PC-3 (cell line): Measurements from ENCODE around the gene STXBP6. TPM values are rescaled to one million over a fixed set of nuclear protein-coding genes. Genes with fewer than 3 reads are reported as not detected.

Experiments
- ATAC-seq: fragments of 200-7000 bp; cut with Tn5 transposase; 2 replicates; pipeline ENCODE4 v1.9.1; 2020; ENCODE audit warnings: mild to moderate bottlenecking, moderate library complexity
- BruUV-seq: library from RNA; stranded (reverse); fragments of 400-500 nt; replicated peaks from 2 replicates; lab custom pipeline; 2021; lab: Mats Ljungman, UMichigan
- CTCF ChIA-PET: fragments of 300-600 bp; sonication (Branson Sonifier 250); formaldehyde crosslinking; loops from one replicate; lab custom pipeline; 2022; ENCODE audit warnings: antibody characterized with exemption; lab: Charles Lee
- POLR2A ChIA-PET: fragments of 300-600 bp; sonication (Branson Sonifier 250); formaldehyde crosslinking; loops from one replicate; lab custom pipeline; 2022; ENCODE audit warnings: antibody characterized with exemption; ENCODE audit not compliant: unreplicated experiment; lab: Charles Lee
- DNase-seq: peaks from one replicate; pipeline ENCODE4 v3.0.0-alpha.2; 2015
- H2AFZ ChIP-seq: fragments of 300-600 bp; sonication (generic); 2 replicates; pipeline ENCODE4 v1.6.0; 2016; ENCODE audit warnings: antibody characterized with exemption, low read length
- H3F3A ChIP-seq: fragments of 300-600 bp; sonication (generic); one replicate; pipeline ENCODE4 v1.6.0; 2017; ENCODE audit warnings: antibody characterized with exemption, low read length, control low read depth, mild to moderate bottlenecking; ENCODE audit not compliant: unreplicated experiment
- H3K27ac ChIP-seq: fragments of 300-600 bp; sonication (generic); 2 replicates; pipeline ENCODE4 v1.5.1; 2016; ENCODE audit warnings: mild to moderate bottlenecking, low read length
- H3K27me3 ChIP-seq: fragments of 300-600 bp; sonication (generic); 2 replicates; pipeline ENCODE4 v1.6.1; 2016; ENCODE audit warnings: low read length, mixed read lengths
- H3K36me3 ChIP-seq: fragments of 300-600 bp; sonication (generic); 2 replicates; pipeline ENCODE4 v1.6.1; 2016; ENCODE audit warnings: low read depth, mixed run types, low read length, mixed read lengths
- H3K4me1 ChIP-seq: fragments of 300-600 bp; sonication (generic); 2 replicates; pipeline ENCODE4 v1.5.1; 2016; ENCODE audit warnings: low read length; ENCODE audit not compliant: insufficient read depth
- H3K4me2 ChIP-seq: fragments of 300-600 bp; sonication (generic); 2 replicates; pipeline ENCODE4 v1.6.0; 2016; ENCODE audit warnings: low read length
- H3K4me3 ChIP-seq: fragments of 300-600 bp; sonication (generic); 2 replicates; pipeline ENCODE4 v1.5.1; 2016; ENCODE audit warnings: mild to moderate bottlenecking, low read length, mixed read lengths
- H3K79me2 ChIP-seq: fragments of 300-600 bp; sonication (generic); 2 replicates; pipeline ENCODE4 v1.6.1; 2017; ENCODE audit warnings: low read length, mixed read lengths
- H3K9ac ChIP-seq: fragments of 300-600 bp; sonication (generic); 2 replicates; pipeline ENCODE4 v1.6.0; 2016; ENCODE audit warnings: mild to moderate bottlenecking, low read length
- H3K9me2 ChIP-seq: fragments of 300-600 bp; sonication (generic); replicated peaks from 2 replicates; pipeline ENCODE4 v1.6.1; 2016; ENCODE audit warnings: mixed run types, low read length, mixed read lengths
- H3K9me3 ChIP-seq: fragments of 300-600 bp; sonication (generic); 2 replicates; pipeline ENCODE4 v1.6.1; 2016; ENCODE audit warnings: low read length, mixed read lengths
- H4K20me1 ChIP-seq: fragments of 300-600 bp; sonication (generic); 2 replicates; pipeline ENCODE4 v1.6.1; 2016; ENCODE audit warnings: low read length, mixed read lengths
- EZH2 ChIP-seq: fragments of 300-600 bp; sonication (generic); IDR thresholded peaks from one replicate; pipeline ENCODE4 v1.6.1; 2017; ENCODE audit warnings: antibody characterized with exemption, mild to moderate bottlenecking, low read length; ENCODE audit not compliant: unreplicated experiment
- EZH2phosphoT487 ChIP-seq: fragments of 300-600 bp; sonication (generic); IDR thresholded peaks from 2 replicates; pipeline ENCODE4 v1.6.1; 2018; ENCODE audit warnings: mild to moderate bottlenecking, antibody characterized with exemption, low read length, borderline replicate concordance
- intact Hi-C: fragments of 100-400 bp; cut with micrococcal nuclease; formaldehyde crosslinking; loops from 2 replicates; pipeline ENCODE4 v1.9.0; 2023
- total RNA-seq: library from RNA; depleted of rRNA; stranded (reverse); fragments of >200 nt; gene quantifications from 2 replicates; pipeline ENCODE4 v1.2.3, GENCODE V29; 2014
- TF ChIP-seq, protein P1 (sequence below): fragments of 300-600 bp; sonication (generic); conservative IDR thresholded peaks from 2 replicates; pipeline ENCODE4 v1.5.1; 2017; ENCODE audit warnings: antibody characterized with exemption, low read depth, mild to moderate bottlenecking, low read length

The STXBP6 gene
- total RNA-seq, 1 experiment from 2014 or later: 0.40 TPM

GRCh38 chr14:24875991-24876878 is 173.7 kb downstream of the STXBP6 start:
- TF ChIP-seq EZH2 (no peak), EZH2phosphoT487 (no peak)
- TF ChIP-seq, protein P1, sequence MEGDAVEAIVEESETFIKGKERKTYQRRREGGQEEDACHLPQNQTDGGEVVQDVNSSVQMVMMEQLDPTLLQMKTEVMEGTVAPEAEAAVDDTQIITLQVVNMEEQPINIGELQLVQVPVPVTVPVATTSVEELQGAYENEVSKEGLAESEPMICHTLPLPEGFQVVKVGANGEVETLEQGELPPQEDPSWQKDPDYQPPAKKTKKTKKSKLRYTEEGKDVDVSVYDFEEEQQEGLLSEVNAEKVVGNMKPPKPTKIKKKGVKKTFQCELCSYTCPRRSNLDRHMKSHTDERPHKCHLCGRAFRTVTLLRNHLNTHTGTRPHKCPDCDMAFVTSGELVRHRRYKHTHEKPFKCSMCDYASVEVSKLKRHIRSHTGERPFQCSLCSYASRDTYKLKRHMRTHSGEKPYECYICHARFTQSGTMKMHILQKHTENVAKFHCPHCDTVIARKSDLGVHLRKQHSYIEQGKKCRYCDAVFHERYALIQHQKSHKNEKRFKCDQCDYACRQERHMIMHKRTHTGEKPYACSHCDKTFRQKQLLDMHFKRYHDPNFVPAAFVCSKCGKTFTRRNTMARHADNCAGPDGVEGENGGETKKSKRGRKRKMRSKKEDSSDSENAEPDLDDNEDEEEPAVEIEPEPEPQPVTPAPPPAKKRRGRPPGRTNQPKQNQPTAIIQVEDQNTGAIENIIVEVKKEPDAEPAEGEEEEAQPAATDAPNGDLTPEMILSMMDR: no peak
- CTCF ChIA-PET: no interaction called here
- no TSS peak for BruUV-seq

GRCh38 chr14:24875203-24875838 is 174.6 kb downstream of the STXBP6 start:
- H3K4me2 ChIP-seq: no peak overlapping the region
- ChIA-PET CTCF (no interaction called here), POLR2A (no interaction called here)
- H3K27ac ChIP-seq: no peak overlapping the region
- no peak for DNase-seq
- no peaks in the 10 kb centered on the region for H3K9me3 ChIP-seq
- H3K4me1 ChIP-seq: no peaks in the 10 kb centered on the region
- no peak overlapping the region for H2AFZ ChIP-seq
- H3F3A ChIP-seq: no peaks in the 10 kb centered on the region
- TF ChIP-seq, protein P1: no peak
- no peak for TF ChIP-seq EZH2phosphoT487
- TF ChIP-seq EZH2: no peak
- intact Hi-C loops: no loop called here
- no peak for ATAC-seq
- H3K79me2 ChIP-seq: no peaks in the 10 kb centered on the region
- H3K4me3 ChIP-seq: no peak overlapping the region
- H3K27me3 ChIP-seq: no peaks in the 10 kb centered on the region; the same call in 1 of the 2 replicates
- H3K9me2 ChIP-seq: no peaks in the 10 kb centered on the region
- no peak overlapping the region for H3K9ac ChIP-seq
- BruUV-seq: no TSS peak
- H3K36me3 ChIP-seq: no peaks in the 10 kb centered on the region
- H4K20me1 ChIP-seq: no peaks in the 10 kb centered on the region

More at GRCh38 chr14:24875991-24876878, 173.7 kb downstream of the STXBP6 start:
- no peaks in the 10 kb centered on the region for H3K9me2 ChIP-seq
- H3K27ac ChIP-seq: no peak overlapping the region
- POLR2A ChIA-PET: no interaction called here
- no peak overlapping the region for H3K9ac ChIP-seq
- no peak overlapping the region for H3K4me3 ChIP-seq
- H3K4me1 ChIP-seq: no peaks in the 10 kb centered on the region
- H4K20me1 ChIP-seq: no peaks in the 10 kb centered on the region
- no peaks in the 10 kb centered on the region; the same call in 1 of the 2 replicates for H3K27me3 ChIP-seq
- no peaks in the 10 kb centered on the region for H3K79me2 ChIP-seq
- H3K9me3 ChIP-seq: no peaks in the 10 kb centered on the region
- intact Hi-C loops: no loop called here
- ATAC-seq (no peak), DNase-seq (no peak)
- H2AFZ ChIP-seq: no peak overlapping the region
- no peaks in the 10 kb centered on the region for H3F3A ChIP-seq
- no peak overlapping the region for H3K4me2 ChIP-seq
- no peaks in the 10 kb centered on the region for H3K36me3 ChIP-seq
